Sigmoid colon (tissue), 7 donors: ENCODE results near the gene TRPM6. TPM values are rescaled to one million over a fixed set of nuclear protein-coding genes. Genes with fewer than 3 reads are reported as not detected.

Experiments used
- DNase-seq: peaks from one replicate; pipeline ENCODE4 v3.0.0-alpha.2; 2019
- H3K27ac ChIP-seq, 4 donors: fragments of 200-600 bp; sonication (generic); one replicate each; pipeline ENCODE4 v1.5.1; 2016 to 2019; ENCODE audit warnings: mild to moderate bottlenecking in 1 of 4
- H3K27me3 ChIP-seq, 3 donors: fragments of 200-600 bp; sonication (generic); one replicate each; pipeline ENCODE4 v1.5.1; 2019; ENCODE audit warnings: mild to moderate bottlenecking in 1 of 3
- H3K36me3 ChIP-seq, 4 donors: fragments of 200-600 bp; sonication (generic); one replicate each; pipeline ENCODE4 v1.5.1; 2016 to 2019
- H3K4me1 ChIP-seq, 4 donors: fragments of 200-600 bp; sonication (generic); one replicate each; pipeline ENCODE4 v1.5.1; 2017 to 2019
- H3K4me3 ChIP-seq, 4 donors: fragments of 200-600 bp; sonication (generic); one replicate each; pipeline ENCODE4 v1.5.1; 2017 to 2019; ENCODE audit warnings: mild to moderate bottlenecking in 2 of 4, moderate library complexity in 1 of 4
- H3K9me3 ChIP-seq, 4 donors: fragments of 200-600 bp in 3 of 4; sonication (generic) in 3 of 4; one replicate each; pipeline versions ENCODE4 v1.5.1 to v1.6.1; 2013 to 2019
- CTCF ChIP-seq, 4 experiments: fragments of 450-650 bp in 3 of 4; fragments of 200-600 bp in 1 of 4; IDR thresholded peaks; one replicate each; pipeline ENCODE4 v1.5.1; 2016 to 2019; ENCODE audit warnings: antibody characterized with exemption in 4 of 4, mild to moderate bottlenecking in 3 of 4, moderate library complexity in 2 of 4
- EP300 ChIP-seq, 4 donors: sonication (generic); formaldehyde crosslinking; IDR thresholded peaks; one replicate each; pipeline ENCODE4 v1.6.1; 2017; ENCODE audit warnings: antibody characterized with exemption in 4 of 4
- POLR2A ChIP-seq, 2 donors: fragments of 450-650 bp; IDR thresholded peaks; one replicate each; pipeline ENCODE4 v1.6.1; 2016; ENCODE audit warnings: antibody characterized with exemption in 2 of 2, mild to moderate bottlenecking in 2 of 2, moderate library complexity in 2 of 2
- POLR2AphosphoS5 ChIP-seq, 4 donors: sonication (generic); formaldehyde crosslinking; IDR thresholded peaks; one replicate each; pipeline ENCODE4 v1.6.1; 2017; ENCODE audit warnings: antibody characterized with exemption in 4 of 4
- WGBS, 2 donors: extraction: QIAGEN DNeasy Blood & Tissue Kit; methylation state at CpG; one replicate each; pipeline ENCODE4 v1.1.7; 2013; 5-methylcytosine and 5-hydroxymethylcytosine counted together
- intact Hi-C: fragments of 100-400 bp; cut with DNase I; formaldehyde crosslinking; loops from one replicate; pipeline ENCODE4 v1.15.1; 2023
- polyA plus RNA-seq, 3 donors: library from polyadenylated mRNA; stranded (reverse); fragments of 200-250 nt; gene quantifications; one replicate each; pipeline ENCODE4 v1.2.3, GENCODE V29; 2013
- total RNA-seq, 4 donors: library from RNA; depleted of rRNA; stranded (reverse); fragments of >200 nt; gene quantifications; one replicate each; pipeline ENCODE4 v1.1.0, GENCODE V29; 2016
- donor health status: healthy with polysubstance abuse.
- donor health status: Bipolar disorder and iron deficiency.
- donor health status: healthy.

Gene TRPM6
- total and polyA plus RNA-seq, 7 donors: 0.41 to 12.7 (median 6.7) TPM; not detected in 2

GRCh38 chr9:74824654-74825053 lies 63.1 kb downstream of the TRPM6 start:
- intact Hi-C loops: no loop called here
- Histone ChIP-seq H3K27ac (no peak overlapping the region), H3K4me3 (no peak overlapping the region), H3K9me3 (no peaks in the 10 kb centered on the region), H3K27me3 (no peaks in the 10 kb centered on the region), H3K4me1 (no peaks in the 10 kb centered on the region), H3K36me3 (no peaks in the 10 kb centered on the region)
- TF ChIP-seq CTCF (IDR thresholded peaks at IDR 0.05) (no peak), POLR2A (IDR thresholded peaks at IDR 0.05) (no peak)
- no peak for DNase-seq
- WGBS, 2 donors: 36 to 56% methylated on average over 1 of the region's 1 CpG

GRCh38 chr9:74821636-74822035 lies 66.1 kb downstream of the TRPM6 start:
- intact Hi-C loops: no loop called here

GRCh38 chr9:74817816-74818215 lies 69.9 kb downstream of the TRPM6 start:
- TF ChIP-seq POLR2A (IDR thresholded peaks at IDR 0.05): no peak
- TF ChIP-seq POLR2AphosphoS5 (IDR thresholded peaks at IDR 0.05): no peak
- TF ChIP-seq EP300 (IDR thresholded peaks at IDR 0.05): no peak
- TF ChIP-seq CTCF (IDR thresholded peaks at IDR 0.05): no peak
- intact Hi-C loops: no loop called here
- WGBS, 2 donors: 16 to 66% methylated on average over 2 of the region's 2 CpGs

More at GRCh38 chr9:74821636-74822035, 66.1 kb downstream of the TRPM6 start:
- no peaks in the 10 kb centered on the region for H3K9me3 ChIP-seq
- no peaks in the 10 kb centered on the region for H3K36me3 ChIP-seq
- no peak overlapping the region for H3K27ac ChIP-seq
- TF ChIP-seq EP300 (IDR thresholded peaks at IDR 0.05): no peak
- TF ChIP-seq POLR2AphosphoS5 (IDR thresholded peaks at IDR 0.05): no peak
- TF ChIP-seq CTCF (IDR thresholded peaks at IDR 0.05): no peak
- no peak for TF ChIP-seq POLR2A (IDR thresholded peaks at IDR 0.05)
- no peak overlapping the region for H3K4me3 ChIP-seq
- no peaks in the 10 kb centered on the region for H3K27me3 ChIP-seq
- no peak for DNase-seq
- WGBS, 2 donors: 72 to 78% methylated on average over 8 of the region's 8 CpGs
- H3K4me1 ChIP-seq: no peaks in the 10 kb centered on the region

GRCh38 chr9:74817281-74817810 lies 70.4 kb downstream of the TRPM6 start:
- no peaks in the 10 kb centered on the region for H3K36me3 ChIP-seq
- H3K27me3 ChIP-seq: no peaks in the 10 kb centered on the region
- WGBS, 2 donors: 32 to 77% methylated on average over 9 of the region's 9 CpGs
- TF ChIP-seq CTCF (IDR thresholded peaks at IDR 0.05) (no peak), POLR2AphosphoS5 (IDR thresholded peaks at IDR 0.05) (no peak), EP300 (IDR thresholded peaks at IDR 0.05) (no peak), POLR2A (IDR thresholded peaks at IDR 0.05) (no peak)
- no peak overlapping the region for H3K4me3 ChIP-seq
- no peak for DNase-seq
- no peaks in the 10 kb centered on the region for H3K4me1 ChIP-seq
- no peaks in the 10 kb centered on the region for H3K9me3 ChIP-seq
- intact Hi-C loops: no loop called here
- no peak overlapping the region for H3K27ac ChIP-seq

More at GRCh38 chr9:74817816-74818215, 69.9 kb downstream of the TRPM6 start:
- Histone ChIP-seq H3K27me3 (no peaks in the 10 kb centered on the region), H3K9me3 (no peaks in the 10 kb centered on the region), H3K27ac (no peak overlapping the region), H3K36me3 (no peaks in the 10 kb centered on the region), H3K4me3 (no peak overlapping the region), H3K4me1 (no peaks in the 10 kb centered on the region)
- DNase-seq: no peak

- no peak for DNase-seq
- H3K27me3 ChIP-seq: no peaks in the 10 kb centered on the region
- no peak overlapping the region for H3K27ac ChIP-seq
- intact Hi-C loops: no loop called here
- WGBS, 2 donors: 94 to 95% methylated on average over 2 of the region's 2 CpGs
- H3K4me3 ChIP-seq: no peak overlapping the region
- H3K36me3 ChIP-seq: no peaks in the 10 kb centered on the region
- TF ChIP-seq POLR2AphosphoS5 (IDR thresholded peaks at IDR 0.05): no peak
- TF ChIP-seq EP300 (IDR thresholded peaks at IDR 0.05): no peak
- no peak for TF ChIP-seq POLR2A (IDR thresholded peaks at IDR 0.05)
- no peak for TF ChIP-seq CTCF (IDR thresholded peaks at IDR 0.05)
- no peaks in the 10 kb centered on the region for H3K9me3 ChIP-seq
- H3K4me1 ChIP-seq: no peaks in the 10 kb centered on the region
Measured at GRCh38 chr9:74810200-74810599, 77.5 kb downstream of the TRPM6 start.
